Epithelial cell of proximal tubule (primary cell): ENCODE measurements around the gene AUTS2. TPM values are rescaled to one million over a fixed set of nuclear protein-coding genes. Genes with fewer than 3 reads are reported as not detected.

Experiments
- DNase-seq: peaks from one replicate; pipeline ENCODE4 v3.0.0-alpha.2; 2011; ENCODE audit warnings: low read depth
- H3K4me3 ChIP-seq: 2 replicates; pipeline ENCODE4 v1.5.1; 2011; ENCODE audit warnings: low read depth, mild to moderate bottlenecking, low read length
- CTCF ChIP-seq: conservative IDR thresholded peaks from 2 replicates; pipeline ENCODE4 v1.5.1; 2012; ENCODE audit warnings: low read depth, mild to moderate bottlenecking, low read length
- total RNA-seq: library from RNA; depleted of rRNA; stranded (reverse); fragments of >200 nt; gene quantifications from 2 replicates; pipeline ENCODE4 v1.2.3, GENCODE V29; 2015

AUTS2 gene
- total RNA-seq, 1 donor from 2014 or later, result 10.0 TPM

- DNase-seq, result no peak
- no peak overlapping the region for H3K4me3 ChIP-seq
- TF ChIP-seq CTCF, result no peak
These were observed 222.4 kb downstream of the AUTS2 start for GRCh38 chr7:69820479-69821192.

DNA sequence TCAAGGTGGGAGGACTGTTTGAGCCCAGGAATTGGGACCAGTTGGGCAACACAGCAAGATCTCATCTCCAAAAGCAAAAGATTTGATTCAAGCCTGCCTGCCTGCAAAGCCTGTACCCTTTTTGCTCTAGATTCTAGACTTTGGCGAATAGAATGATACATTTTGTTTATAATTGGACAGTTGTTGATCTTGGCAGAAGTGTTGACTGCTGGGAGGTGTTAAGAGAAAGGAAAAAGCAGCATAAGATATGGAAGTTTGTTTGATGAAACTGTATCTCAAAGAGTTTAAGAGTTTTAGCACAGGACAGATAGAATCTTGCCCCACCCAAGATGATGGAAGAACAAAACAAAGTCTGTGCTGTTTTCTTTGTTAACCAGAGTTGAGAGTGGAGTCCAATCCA, 224.1 kb downstream of the AUTS2 start:
- TF ChIP-seq CTCF, result no peak
- H3K4me3 ChIP-seq, result no peak overlapping the region
- DNase-seq, result no peak

- no peak for DNase-seq
- no peak overlapping the region for H3K4me3 ChIP-seq
- TF ChIP-seq CTCF, result no peak
These were observed 225.0 kb downstream of the AUTS2 start for GRCh38 chr7:69823151-69823744.

- TF ChIP-seq CTCF, result no peak
- H3K4me3 ChIP-seq, result no peak overlapping the region
- no peak for DNase-seq
These were observed 227.1 kb downstream of the AUTS2 start for GRCh38 chr7:69825113-69825972.

DNA sequence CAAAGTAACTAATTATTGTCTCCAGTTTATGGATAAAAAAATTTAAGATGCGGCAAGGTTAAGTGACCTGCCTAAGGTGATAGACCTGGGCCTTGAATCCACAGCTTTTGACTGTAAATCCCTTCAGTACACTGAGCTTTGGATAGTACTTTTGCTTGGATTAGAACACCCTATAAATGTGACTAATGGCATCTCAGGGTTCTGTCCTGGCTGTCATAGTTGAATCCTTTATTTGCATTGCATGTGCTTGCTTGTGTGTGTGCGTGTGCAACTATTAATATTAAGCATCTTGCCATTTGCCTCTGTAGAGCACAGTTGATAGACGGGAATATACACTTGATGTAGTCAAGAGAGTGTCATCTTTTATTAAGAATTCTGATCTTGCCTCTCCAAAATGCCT, 228.0 kb downstream of the AUTS2 start:
- no peak for DNase-seq
- TF ChIP-seq CTCF, result no peak
- H3K4me3 ChIP-seq, result no peak overlapping the region

DNA sequence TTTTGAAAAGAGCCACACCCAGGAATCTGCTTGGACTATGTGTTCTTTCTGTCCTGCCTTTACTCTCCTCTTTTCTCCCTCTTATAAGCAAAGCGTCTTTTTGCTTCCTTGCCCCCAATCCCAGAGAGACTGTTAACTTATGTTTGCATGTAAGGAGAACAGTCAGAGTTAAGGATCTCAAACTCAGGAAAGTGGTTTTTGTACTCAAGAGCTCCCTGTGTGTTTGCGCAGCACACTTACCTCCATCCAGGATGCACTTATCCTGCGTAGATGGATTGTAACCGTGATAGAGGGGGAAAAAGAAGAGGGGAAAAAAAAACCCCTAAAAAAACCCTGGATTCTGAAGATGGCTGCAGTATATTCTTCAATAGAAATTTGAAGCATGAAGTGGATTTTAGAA, 228.9 kb downstream of the AUTS2 start:
- H3K4me3 ChIP-seq, result no peak overlapping the region
- no peak for DNase-seq
- no peak for TF ChIP-seq CTCF
